Panc1 (cell line): ENCODE measurements around the gene SLC19A1. TPM values are rescaled to one million over a fixed set of nuclear protein-coding genes. Genes with fewer than 3 reads are reported as not detected.

Experiments
- ATAC-seq: fragments of 200-7000 bp; cut with Tn5 transposase; 2 replicates; pipeline ENCODE4 v1.9.1; 2020; ENCODE audit warnings: mild to moderate bottlenecking, moderate library complexity
- BruUV-seq: library from RNA; stranded (reverse); fragments of 400-500 nt; replicated peaks from 2 replicates; lab custom pipeline; 2021; lab: Mats Ljungman, UMichigan
- CTCF ChIA-PET: fragments of 300-600 bp; sonication (Branson Sonifier 250); formaldehyde crosslinking; loops from one replicate; lab custom pipeline; 2022; ENCODE audit warnings: antibody characterized with exemption; lab: Charles Lee
- POLR2A ChIA-PET: fragments of 300-600 bp; sonication (Branson Sonifier 250); formaldehyde crosslinking; loops from one replicate; lab custom pipeline; 2022; ENCODE audit warnings: antibody characterized with exemption; lab: Charles Lee
- DNase-seq: peaks from one replicate; pipeline ENCODE4 v3.0.0-alpha.2; 2010; ENCODE audit warnings: low read depth, low spot score
- H3K27ac ChIP-seq: 2 replicates; pipeline ENCODE4 v1.5.1; 2011; ENCODE audit warnings: mild to moderate bottlenecking, low read length, inconsistent platforms
- H3K27me3 ChIP-seq: fragments of 200-500 bp; sonication (Bioruptor generic); 2 replicates; pipeline ENCODE4 v1.6.0; 2014; ENCODE audit warnings: low read length, inconsistent platforms; ENCODE audit not compliant: control insufficient read depth, insufficient read depth
- H3K36me3 ChIP-seq: fragments of 200-500 bp; sonication (Bioruptor generic); 2 replicates; pipeline ENCODE4 v1.5.1; 2014; ENCODE audit warnings: inconsistent platforms, mild to moderate bottlenecking, low read length, moderate library complexity; ENCODE audit not compliant: control insufficient read depth, insufficient read depth
- H3K4me1 ChIP-seq: 2 replicates; pipeline ENCODE4 v1.5.1; 2011; ENCODE audit warnings: inconsistent platforms, mild to moderate bottlenecking, low read length, moderate library complexity; ENCODE audit not compliant: control insufficient read depth, insufficient read depth
- H3K4me3 ChIP-seq, 2 experiments: 2 replicates each; pipeline ENCODE4 v1.5.1; 2011 to 2012; ENCODE audit warnings: low read depth in 2 of 2, low read length in 2 of 2, mild to moderate bottlenecking in 2 of 2, inconsistent platforms in 1 of 2, moderate library complexity in 1 of 2
- H3K9me3 ChIP-seq: fragments of 200-500 bp; sonication (Bioruptor generic); 2 replicates; pipeline ENCODE4 v1.5.1; 2014; ENCODE audit warnings: low read depth, mild to moderate bottlenecking, inconsistent platforms, low read length, moderate library complexity; ENCODE audit not compliant: control insufficient read depth, insufficient read depth
- CTCF ChIP-seq: fragments of 450-650 bp; IDR thresholded peaks from 2 replicates; pipeline ENCODE4 v1.5.1; 2017; ENCODE audit warnings: mild to moderate bottlenecking
- POLR2AphosphoS5 ChIP-seq: IDR thresholded peaks from 2 replicates; pipeline ENCODE4 v1.6.1; 2012; ENCODE audit warnings: mild to moderate bottlenecking, low read depth, low read length, moderate library complexity
- REST ChIP-seq, 2 experiments: IDR thresholded peaks; 2 replicates each; pipeline ENCODE4 v1.6.1; 2011 to 2012; ENCODE audit warnings: low read depth in 2 of 2, control low read depth in 1 of 2, low read length in 1 of 2, mild to moderate bottlenecking in 1 of 2, moderate library complexity in 1 of 2; ENCODE audit not compliant: insufficient read depth in 1 of 2
- SIN3A ChIP-seq: IDR thresholded peaks from 2 replicates; pipeline ENCODE4 v1.6.1; 2012; ENCODE audit warnings: low read depth, mild to moderate bottlenecking, low read length, moderate library complexity, borderline replicate concordance; ENCODE audit not compliant: insufficient read depth
- TCF7L2 ChIP-seq: IDR thresholded peaks from 2 replicates; pipeline ENCODE4 v1.6.1; 2011; ENCODE audit warnings: mild to moderate bottlenecking, low read depth, low read length, inconsistent platforms
- in situ Hi-C: cut with HindIII; loops from 2 replicates; pipeline ENCODE4 v1.10.0; 2016; ENCODE audit warnings: low sequenced_read_pairs, low pct_unique_long_range_greater_than_20kb
- intact Hi-C: fragments of 100-400 bp; cut with micrococcal nuclease; formaldehyde crosslinking; loops from one replicate; pipeline ENCODE4 v1.10.0; 2022; ENCODE audit not compliant: unreplicated experiment
- total RNA-seq: library from RNA; stranded (reverse); gene quantifications from one replicate; pipeline ENCODE4 v1.2.1, GENCODE V29; 2021; ENCODE audit not compliant: unreplicated experiment

SLC19A1 gene
- total RNA-seq, 1 experiment from 2014 or later, result 24.5 TPM

- BruUV-seq, result no TSS peak
- Histone ChIP-seq H3K27me3 (no peaks in the 10 kb centered on the region), H3K4me1 (no peaks in the 10 kb centered on the region), H3K27ac (no peak overlapping the region), H3K36me3 (peaks cover 6% of the 10 kb centered on the region), H3K9me3 (no peaks in the 10 kb centered on the region), H3K4me3 (no peak overlapping the region)
- POLR2A ChIA-PET, result no interaction called here
- intact Hi-C loops (no loop called here), in situ Hi-C loops (no loop called here)
- no peak for TF ChIP-seq SIN3A
- TF ChIP-seq POLR2AphosphoS5, result no peak
- peak; percentile 22 for ATAC-seq
- DNase-seq, result no peak
- CTCF ChIA-PET, result no interaction called here
Measured at GRCh38 chr21:45478115-45478801, 64.0 kb downstream of the SLC19A1 start.

GRCh38 chr21:45477176-45478114 is 64.8 kb downstream of the SLC19A1 start:
- H3K4me1 ChIP-seq, result no peaks in the 10 kb centered on the region
- POLR2A ChIA-PET, result no interaction called here
- in situ Hi-C loops (no loop called here), intact Hi-C loops (no loop called here)
- no peak overlapping the region for H3K27ac ChIP-seq
- no peaks in the 10 kb centered on the region for H3K27me3 ChIP-seq
- ATAC-seq (no peak), DNase-seq (no peak)
- CTCF ChIA-PET, result no interaction called here
- TF ChIP-seq CTCF, result no peak
- TF ChIP-seq POLR2AphosphoS5, result no peak
- no peak for TF ChIP-seq SIN3A
- TF ChIP-seq TCF7L2, result no peak
- no peak for TF ChIP-seq REST (IDR thresholded peaks at IDR 0.05; ENCODE audit: insufficient read depth in 1 of 2, low read depth in 2 of 2, low read length in 1 of 2)
- no peak overlapping the region for H3K4me3 ChIP-seq
- H3K36me3 ChIP-seq, result peaks cover 6% of the 10 kb centered on the region
- BruUV-seq, result no TSS peak
- H3K9me3 ChIP-seq, result no peaks in the 10 kb centered on the region
